Spleen (tissue), 11 donors: Measurements from ENCODE around the gene DGKB. TPM values are rescaled to one million over a fixed set of nuclear protein-coding genes. Genes with fewer than 3 reads are reported as not detected.

ENCODE experiments used
- DNase-seq: peaks from one replicate; pipeline ENCODE4 v3.0.0-alpha.2; 2020
- H3K27ac ChIP-seq, 8 donors: fragments of 200-600 bp; sonication (generic) in 7 of 8; 1 replicate in 4 of 8; 2 replicates in 4 of 8; pipeline versions ENCODE4 v1.5.0 to v1.8.0; 2016 to 2021; ENCODE audit warnings: inconsistent platforms in 4 of 8, mild to moderate bottlenecking in 4 of 8, moderate library complexity in 1 of 8
- H3K27me3 ChIP-seq, 7 donors: fragments of 200-600 bp; sonication (generic) in 6 of 7; replicated peaks in 1 of 7; 1 replicate in 4 of 7; 2 replicates in 3 of 7; pipeline versions ENCODE4 v1.5.0 to v1.8.0; 2016 to 2021; ENCODE audit warnings: inconsistent platforms in 3 of 7, mild to moderate bottlenecking in 1 of 7
- H3K36me3 ChIP-seq, 6 donors: fragments of 200-600 bp; sonication (generic) in 5 of 6; 1 replicate in 4 of 6; 2 replicates in 2 of 6; pipeline versions ENCODE4 v1.5.0 to v1.8.0; 2016 to 2021; ENCODE audit warnings: inconsistent platforms in 2 of 6
- H3K4me1 ChIP-seq, 6 donors: fragments of 200-600 bp; sonication (generic) in 5 of 6; 1 replicate in 3 of 6; 2 replicates in 3 of 6; pipeline versions ENCODE4 v1.5.0 to v1.8.0; 2016 to 2021; ENCODE audit warnings: inconsistent platforms in 3 of 6
- H3K4me3 ChIP-seq, 8 donors: fragments of 200-600 bp; sonication (generic) in 7 of 8; 1 replicate in 4 of 8; 2 replicates in 4 of 8; pipeline versions ENCODE4 v1.5.0 to v1.8.0; 2016 to 2021; ENCODE audit warnings: inconsistent platforms in 4 of 8, mild to moderate bottlenecking in 4 of 8, moderate library complexity in 2 of 8
- H3K9me3 ChIP-seq, 8 donors: fragments of 200-600 bp; sonication (generic) in 7 of 8; 1 replicate in 4 of 8; 2 replicates in 4 of 8; pipeline versions ENCODE4 v1.5.0 to v1.8.0; 2016 to 2021; ENCODE audit warnings: inconsistent platforms in 4 of 8
- POLR2A ChIP-seq, 3 donors: fragments of 450-650 bp; IDR thresholded peaks; one replicate each; pipeline ENCODE4 v1.5.1; 2017; ENCODE audit warnings: antibody characterized with exemption in 3 of 3, mild to moderate bottlenecking in 1 of 3
- POLR2AphosphoS5 ChIP-seq, 3 donors: sonication (generic); formaldehyde crosslinking; IDR thresholded peaks; one replicate each; pipeline ENCODE4 v1.5.1; 2017; ENCODE audit warnings: antibody characterized with exemption in 3 of 3
- WGBS, 5 donors: extraction: QIAGEN DNeasy Blood & Tissue Kit in 3 of 5; methylation state at CpG; one replicate each; pipeline versions ENCODE4 v1.1.5 to v1.1.7; 2013 to 2018; 5-methylcytosine and 5-hydroxymethylcytosine counted together
- intact Hi-C: fragments of 100-400 bp; cut with DNase I; formaldehyde crosslinking; loops from one replicate; pipeline ENCODE4 v1.15.0; 2023; ENCODE audit warnings: low total_unique reads
- polyA plus RNA-seq, 3 donors: library from polyadenylated mRNA; stranded (reverse); fragments of 200-250 nt; gene quantifications; one replicate each; pipeline ENCODE4 v1.2.1, GENCODE V29; 2013
- total RNA-seq, 7 donors: library from RNA; depleted of rRNA in 3 of 7; stranded (reverse); fragments of >200 nt in 3 of 7; fragmentation: NEBNext Ultra II Directional in 4 of 7; extraction: Animal tissue kit (Norgen Biotek cat#: 25700) in 4 of 7; gene quantifications; one replicate each; pipeline versions ENCODE4 v1.1.0 to v1.2.1, GENCODE V29; 2016 to 2021
- TF ChIP-seq, protein P1 (sequence below), 11 experiments: fragments of 200-600 bp in 7 of 11; fragments of 450-650 bp in 4 of 11; sonication (generic) in 4 of 11; IDR thresholded peaks in 8 of 11; conservative IDR thresholded peaks in 3 of 11; 1 replicate in 7 of 11; 2 replicates in 4 of 11; pipeline versions ENCODE4 v1.4.0 to v1.8.0; 2016 to 2021; ENCODE audit warnings: antibody characterized with exemption in 11 of 11, inconsistent platforms in 4 of 11, mild to moderate bottlenecking in 1 of 11
- donor health status: healthy with polysubstance abuse.
- donor health status: DM: no; HTN: no; CAD: no; lungs with moderate emphysema.
- donor health status: DM: no; HTN: no; CAD: no.
- donor health status: Bipolar disorder and iron deficiency.
- donor health status: healthy.
- donor health status: DM: no; HTN: no; CAD: no.
- donor health status: DM: yes; HTN: yes; CAD: no.

DGKB gene
- total and polyA plus RNA-seq, 10 donors: 0.02 to 0.26 (median 0.03) TPM; not detected in 6

DNA sequence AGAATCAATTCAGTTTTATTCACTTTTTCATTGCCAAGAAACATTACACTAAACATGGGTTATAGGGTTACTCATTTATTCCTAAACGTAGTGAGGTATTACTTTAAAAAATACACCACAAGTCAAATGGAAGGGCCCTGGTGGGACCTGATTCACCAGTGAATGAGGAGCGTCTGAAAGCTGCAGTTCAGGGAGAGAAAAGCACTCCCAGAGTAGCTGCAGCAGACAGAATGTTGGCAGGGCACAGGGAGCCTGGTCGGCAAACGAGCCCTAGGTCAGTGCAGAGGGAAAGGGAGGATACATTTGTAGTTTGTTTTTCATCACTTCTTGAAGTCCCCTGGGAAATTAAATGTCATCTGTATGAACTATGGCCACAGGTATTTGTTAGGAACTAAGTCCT lies 551.4 kb downstream of the DGKB start:
- DNase-seq: no peak
- H3K9me3 ChIP-seq: no peaks in the 10 kb centered on the region
- no peak overlapping the region for H3K27ac ChIP-seq
- no peaks in the 10 kb centered on the region for H3K36me3 ChIP-seq
- no peak overlapping the region for H3K4me3 ChIP-seq
- intact Hi-C loops: no loop called here
- WGBS, 5 donors: 43 to 60% (median 55%) methylated on average over 4 of the region's 4 CpGs
- H3K4me1 ChIP-seq: no peaks in the 10 kb centered on the region
- H3K27me3 ChIP-seq: no peaks in the 10 kb centered on the region
- TF ChIP-seq POLR2A (IDR thresholded peaks at IDR 0.05) (no peak), POLR2AphosphoS5 (IDR thresholded peaks at IDR 0.05) (no peak)
- TF ChIP-seq, protein P1, sequence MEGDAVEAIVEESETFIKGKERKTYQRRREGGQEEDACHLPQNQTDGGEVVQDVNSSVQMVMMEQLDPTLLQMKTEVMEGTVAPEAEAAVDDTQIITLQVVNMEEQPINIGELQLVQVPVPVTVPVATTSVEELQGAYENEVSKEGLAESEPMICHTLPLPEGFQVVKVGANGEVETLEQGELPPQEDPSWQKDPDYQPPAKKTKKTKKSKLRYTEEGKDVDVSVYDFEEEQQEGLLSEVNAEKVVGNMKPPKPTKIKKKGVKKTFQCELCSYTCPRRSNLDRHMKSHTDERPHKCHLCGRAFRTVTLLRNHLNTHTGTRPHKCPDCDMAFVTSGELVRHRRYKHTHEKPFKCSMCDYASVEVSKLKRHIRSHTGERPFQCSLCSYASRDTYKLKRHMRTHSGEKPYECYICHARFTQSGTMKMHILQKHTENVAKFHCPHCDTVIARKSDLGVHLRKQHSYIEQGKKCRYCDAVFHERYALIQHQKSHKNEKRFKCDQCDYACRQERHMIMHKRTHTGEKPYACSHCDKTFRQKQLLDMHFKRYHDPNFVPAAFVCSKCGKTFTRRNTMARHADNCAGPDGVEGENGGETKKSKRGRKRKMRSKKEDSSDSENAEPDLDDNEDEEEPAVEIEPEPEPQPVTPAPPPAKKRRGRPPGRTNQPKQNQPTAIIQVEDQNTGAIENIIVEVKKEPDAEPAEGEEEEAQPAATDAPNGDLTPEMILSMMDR (IDR thresholded peaks at IDR 0.05 in 8 of 11, conservative IDR thresholded peaks at IDR 0.05 in 3 of 11): no peak

DNA sequence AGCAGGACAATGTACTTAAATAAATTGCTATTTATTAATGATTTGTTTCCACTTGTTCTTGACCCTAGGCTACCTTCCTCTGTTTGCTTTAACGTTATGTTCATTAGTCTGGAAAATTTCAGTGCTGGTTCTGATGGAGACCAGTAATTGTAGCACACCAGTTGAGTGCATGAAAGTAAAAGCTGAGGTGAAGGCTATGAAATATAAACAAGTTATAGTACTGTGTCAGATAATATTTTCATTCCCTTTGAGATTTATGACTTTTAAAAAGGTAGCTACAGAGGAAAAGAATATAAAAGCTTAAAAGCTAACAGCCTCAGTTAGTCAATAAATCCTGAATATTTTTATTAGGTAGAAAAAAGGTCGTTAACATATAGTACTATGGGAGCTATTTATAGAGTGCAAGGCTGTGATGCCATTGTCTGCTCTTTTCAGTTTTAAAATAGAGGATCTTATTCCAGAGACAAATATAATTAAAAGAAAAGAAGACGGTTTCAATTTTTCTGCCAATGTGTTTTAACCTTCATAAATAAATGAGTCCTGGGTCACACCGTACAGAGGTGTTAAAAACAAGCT lies 561.3 kb downstream of the DGKB start:
- no peaks in the 10 kb centered on the region for H3K9me3 ChIP-seq
- H3K27me3 ChIP-seq: no peaks in the 10 kb centered on the region
- H3K4me3 ChIP-seq: no peak overlapping the region
- intact Hi-C loops: no loop called here
- H3K4me1 ChIP-seq: no peaks in the 10 kb centered on the region
- H3K36me3 ChIP-seq: no peaks in the 10 kb centered on the region
- no peak overlapping the region for H3K27ac ChIP-seq
- DNase-seq: no peak
- TF ChIP-seq POLR2A (IDR thresholded peaks at IDR 0.05) (no peak), POLR2AphosphoS5 (IDR thresholded peaks at IDR 0.05) (no peak)
- TF ChIP-seq, protein P1 (IDR thresholded peaks at IDR 0.05 in 8 of 11, conservative IDR thresholded peaks at IDR 0.05 in 3 of 11): no peak
- WGBS, 5 donors: 63 to 77% (median 69%) methylated on average over 4 of the region's 4 CpGs

DNA sequence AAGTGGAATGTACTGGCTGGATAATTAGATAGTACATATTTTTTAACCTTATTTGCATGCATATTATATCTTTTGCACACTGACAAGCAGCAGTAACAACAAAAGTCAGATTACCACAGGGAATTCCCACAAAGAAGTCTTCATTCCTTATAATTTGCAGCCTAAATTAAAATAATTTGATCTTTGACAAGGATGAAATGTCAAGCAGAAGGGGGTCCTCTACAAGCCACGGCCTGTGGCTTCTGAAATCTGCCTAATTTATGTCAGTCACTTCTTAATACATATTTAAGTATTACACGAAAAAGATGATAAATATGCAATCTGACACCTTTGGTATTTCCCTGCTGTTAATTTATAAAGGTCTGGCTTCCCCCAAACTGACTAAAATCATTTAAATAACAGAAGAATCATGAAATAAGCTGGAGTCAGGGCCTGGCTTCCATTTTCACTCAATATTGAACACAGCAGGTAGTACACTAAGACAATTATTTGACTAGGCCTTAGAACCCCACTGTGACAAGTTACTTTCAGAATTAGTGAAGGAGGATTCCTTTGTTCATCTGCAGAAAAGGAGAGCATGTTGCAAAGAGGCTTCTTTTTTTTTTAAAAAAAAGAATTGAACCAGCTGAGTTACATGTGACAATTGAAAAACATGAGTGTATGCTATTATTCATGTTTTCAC lies 562.0 kb downstream of the DGKB start:
- whole genome bisulfite sequencing, 5 donors: 39 to 59% (median 43%) methylated on average over 2 of the region's 2 CpGs
- TF ChIP-seq POLR2A (IDR thresholded peaks at IDR 0.05): no peak
- no peak for TF ChIP-seq POLR2AphosphoS5 (IDR thresholded peaks at IDR 0.05)
- TF ChIP-seq, protein P1 (IDR thresholded peaks at IDR 0.05 in 8 of 11, conservative IDR thresholded peaks at IDR 0.05 in 3 of 11): no peak
- no peak overlapping the region for H3K27ac ChIP-seq

DNA sequence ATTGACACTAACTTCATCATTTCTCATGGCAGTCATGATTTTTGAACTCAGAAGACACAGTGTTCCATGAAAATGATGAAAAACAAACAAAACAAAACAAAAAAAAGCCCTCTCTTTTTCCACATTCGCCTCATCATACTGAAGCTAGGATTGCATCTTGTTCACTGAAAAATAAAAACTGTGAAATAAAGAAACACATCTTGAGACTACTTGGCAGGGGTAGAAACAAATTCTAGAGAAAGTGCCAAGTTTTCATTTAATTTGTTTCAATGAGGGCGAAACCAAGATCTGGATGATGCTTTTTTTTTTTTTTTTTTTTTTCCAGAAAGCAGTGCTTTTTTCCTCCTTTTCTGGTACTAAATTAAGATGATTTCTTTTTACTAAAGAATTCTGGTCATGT lies 562.7 kb downstream of the DGKB start:
- Histone ChIP-seq H3K4me1 (no peaks in the 10 kb centered on the region), H3K4me3 (no peak overlapping the region), H3K27me3 (no peaks in the 10 kb centered on the region), H3K27ac (no peak overlapping the region), H3K36me3 (no peaks in the 10 kb centered on the region), H3K9me3 (no peaks in the 10 kb centered on the region)
- intact Hi-C loops: no loop called here
- TF ChIP-seq POLR2A (IDR thresholded peaks at IDR 0.05) (no peak), POLR2AphosphoS5 (IDR thresholded peaks at IDR 0.05) (no peak)
- TF ChIP-seq, protein P1 (IDR thresholded peaks at IDR 0.05 in 8 of 11, conservative IDR thresholded peaks at IDR 0.05 in 3 of 11): no peak
- WGBS, 5 donors: 83 to 90% (median 86%) methylated on average over 2 of the region's 2 CpGs
- no peak for DNase-seq

More for the DNA sequence above, 562.0 kb downstream of the DGKB start:
- Histone ChIP-seq H3K9me3 (no peaks in the 10 kb centered on the region), H3K4me3 (no peak overlapping the region), H3K27me3 (no peaks in the 10 kb centered on the region), H3K36me3 (no peaks in the 10 kb centered on the region), H3K4me1 (no peaks in the 10 kb centered on the region)
- intact Hi-C loops: no loop called here
- DNase-seq: no peak
